Testis (tissue), 2 donors: ENCODE measurements around the gene TTC29.

Experiments
- CTCF ChIP-seq, 3 experiments: fragments of 450-650 bp in 2 of 3; fragments of 200-600 bp in 1 of 3; sonication (generic) in 1 of 3; IDR thresholded peaks; one replicate each; pipeline ENCODE4 v1.5.1; 2016 to 2019; ENCODE audit warnings: antibody characterized with exemption in 3 of 3, mild to moderate bottlenecking in 2 of 3, moderate library complexity in 1 of 3
- POLR2A ChIP-seq: fragments of 450-650 bp; IDR thresholded peaks from one replicate; pipeline ENCODE4 v1.6.1; 2017; ENCODE audit warnings: antibody characterized with exemption, mild to moderate bottlenecking, moderate library complexity

- TF ChIP-seq CTCF (IDR thresholded peaks at IDR 0.05) (no peak), POLR2A (no peak)
Observed at GRCh38 chr4:146972036-146972435, 26.4 kb upstream of the TTC29 start.
